Measurements from ENCODE around the gene ZNF805.
"Not testable (repeated sequence)": the region's sequence is repeated elsewhere in the genome, so short reads cannot be mapped to it uniquely, and the experiment has no call there.

GRCh38 chr19:57253767-57254166 lies 13.3 kb downstream of the ZNF805 start:
- TF ChIP-seq CTCF, POLR2A (IDR thresholded peaks at IDR 0.05): not testable (repeated sequence)
